Measurements from ENCODE around the gene ASB13. TPM values are rescaled to one million over a fixed set of nuclear protein-coding genes. Genes with fewer than 3 reads are reported as not detected.
A peak's percentile ranks its signal among the peaks of the same experiment; 100 is the strongest.

ASB13 gene
- total and polyA plus RNA-seq, 8 donors: 0.89 to 27.5 (median 15.1) TPM

DNA sequence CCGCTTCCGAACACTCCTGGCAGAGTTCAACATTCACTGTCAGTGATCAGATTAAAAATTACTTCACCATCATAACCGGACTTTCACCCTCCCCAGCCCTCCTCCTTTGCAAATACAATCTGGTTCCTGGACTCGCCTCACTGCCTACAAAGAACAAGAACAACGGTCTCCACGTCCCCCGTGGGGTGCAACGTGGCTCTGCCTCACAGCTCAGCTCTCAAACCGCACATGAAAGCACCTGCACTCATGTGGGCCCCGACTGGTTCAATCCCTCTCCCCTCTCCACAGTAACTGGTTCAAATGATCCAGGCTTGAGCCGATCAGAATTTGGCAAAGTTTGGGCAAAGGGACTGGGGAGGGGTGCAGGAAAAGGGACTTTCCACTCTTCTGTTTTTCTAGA is 21.0 kb downstream of the ASB13 start:
- H3K27ac ChIP-seq: peak overlapping the region; percentile 23 to 70 (median 63)
- DNase-seq: peak; percentile 42 to 89
- TF ChIP-seq CTCF (IDR thresholded peaks at IDR 0.05) (no peak), POLR2AphosphoS5 (IDR thresholded peaks at IDR 0.05) (peak in 1 of 3 donors; percentile 20)
- WGBS, 5 donors: 29 to 49% (median 34%) methylated on average over 11 of the region's 11 CpGs
- intact Hi-C loops (cut with DNase I; ENCODE audit: low total_unique reads): no loop called here
- peaks cover 30 to 72% (median 61%) of the 10 kb centered on the region in 4 donors for H3K36me3 ChIP-seq
- H3K27me3 ChIP-seq: no peaks in the 10 kb centered on the region
- no peaks in the 10 kb centered on the region for H3K9me3 ChIP-seq
- no peak overlapping the region for H3K4me3 ChIP-seq
- H3K4me1 ChIP-seq: peaks cover 8 to 28% (median 22%) of the 10 kb centered on the region in 4 donors

GRCh38 chr10:5644930-5645329 is 21.5 kb downstream of the ASB13 start:
- Histone ChIP-seq H3K9me3 (no peaks in the 10 kb centered on the region), H3K4me1 (peaks cover 8 to 26% (median 22%) of the 10 kb centered on the region in 4 donors), H3K27ac (peak overlapping the region; percentile 23 to 70 (median 63)), H3K36me3 (peaks cover 30 to 72% (median 62%) of the 10 kb centered on the region in 4 donors), H3K4me3 (no peak overlapping the region), H3K27me3 (no peaks in the 10 kb centered on the region)
- TF ChIP-seq POLR2A (IDR thresholded peaks at IDR 0.05) (no peak), POLR2AphosphoS5 (IDR thresholded peaks at IDR 0.05) (peak in 1 of 3 donors; percentile 10)
- DNase-seq: no peak
- intact Hi-C loops (cut with DNase I; ENCODE audit: low total_unique reads): no loop called here
- WGBS, 5 donors: 74 to 92% (median 90%) methylated on average over 6 of the region's 6 CpGs

DNA sequence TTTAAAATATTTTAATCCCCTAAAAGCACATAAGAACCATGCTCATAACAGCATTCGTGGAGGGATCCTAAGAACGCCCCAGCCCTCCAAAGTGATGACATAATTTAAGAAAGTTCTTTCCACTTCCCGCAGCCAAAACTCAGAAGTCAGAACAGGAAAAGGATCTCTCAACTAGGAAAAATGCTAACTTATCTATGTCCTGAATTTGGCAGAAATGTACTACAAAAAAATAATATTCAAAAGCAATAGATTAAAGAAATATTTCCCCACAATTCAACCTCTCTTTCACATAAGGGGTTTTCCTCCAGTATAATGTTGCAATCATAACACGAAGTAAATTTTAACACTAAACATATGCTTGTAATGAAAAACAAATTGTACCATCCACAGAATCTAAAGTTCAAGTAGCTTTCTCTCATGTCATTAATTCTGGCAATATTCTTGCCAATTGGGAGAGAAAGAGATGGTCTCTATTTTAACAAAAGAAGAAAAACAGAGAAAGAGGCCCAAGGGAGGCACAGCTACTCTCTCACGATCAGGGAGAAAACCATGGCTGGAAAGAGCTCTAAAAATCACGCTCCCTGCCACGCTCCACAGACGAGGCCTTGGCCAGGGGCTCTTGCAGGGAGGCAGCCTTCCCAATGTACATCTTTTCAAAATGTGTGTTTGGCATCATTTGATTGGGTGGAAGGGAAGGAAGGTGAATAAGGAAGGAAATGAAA is 22.9 kb downstream of the ASB13 start:
- WGBS, 5 donors: 71 to 86% (median 79%) methylated on average over 8 of the region's 8 CpGs
- H3K36me3 ChIP-seq: peaks cover 33 to 73% (median 63%) of the 10 kb centered on the region in 4 donors
- intact Hi-C loops (cut with DNase I; ENCODE audit: low total_unique reads): no loop called here

GRCh38 chr10:5641501-5641900 is 24.9 kb downstream of the ASB13 start:
- peaks cover 31 to 69% (median 54%) of the 10 kb centered on the region in 4 donors for H3K36me3 ChIP-seq
- H3K4me1 ChIP-seq: peaks cover 8 to 21% (median 14%) of the 10 kb centered on the region in 4 donors
- DNase-seq: no peak
- no peak overlapping the region for H3K4me3 ChIP-seq
- no peak overlapping the region for H3K27ac ChIP-seq
- no peaks in the 10 kb centered on the region for H3K27me3 ChIP-seq
- no peaks in the 10 kb centered on the region for H3K9me3 ChIP-seq
- TF ChIP-seq CTCF (IDR thresholded peaks at IDR 0.05): no peak
- TF ChIP-seq POLR2AphosphoS5 (IDR thresholded peaks at IDR 0.05): no peak
- no peak for TF ChIP-seq EP300 (IDR thresholded peaks at IDR 0.05)
- TF ChIP-seq POLR2A (IDR thresholded peaks at IDR 0.05): no peak
- intact Hi-C loops (cut with DNase I; ENCODE audit: low total_unique reads): no loop called here
- WGBS, 5 donors: 93 to 97% (median 93%) methylated on average over 23 to 25 of the region's 25 CpGs

More for the DNA sequence above, 22.9 kb downstream of the ASB13 start:
- peak in 1 of 2 donors; percentile 86 for DNase-seq
- peaks cover 8 to 26% (median 22%) of the 10 kb centered on the region in 4 donors for H3K4me1 ChIP-seq
- no peak for TF ChIP-seq CTCF (IDR thresholded peaks at IDR 0.05)
- TF ChIP-seq EP300 (IDR thresholded peaks at IDR 0.05): no peak
- no peak for TF ChIP-seq POLR2A (IDR thresholded peaks at IDR 0.05)
- no peak for TF ChIP-seq POLR2AphosphoS5 (IDR thresholded peaks at IDR 0.05)
- H3K4me3 ChIP-seq: no peak overlapping the region
- no peaks in the 10 kb centered on the region for H3K9me3 ChIP-seq
- peak overlapping the region in 4 of 5 donors; percentile 47 to 70 (median 66) for H3K27ac ChIP-seq
- no peaks in the 10 kb centered on the region for H3K27me3 ChIP-seq

DNA sequence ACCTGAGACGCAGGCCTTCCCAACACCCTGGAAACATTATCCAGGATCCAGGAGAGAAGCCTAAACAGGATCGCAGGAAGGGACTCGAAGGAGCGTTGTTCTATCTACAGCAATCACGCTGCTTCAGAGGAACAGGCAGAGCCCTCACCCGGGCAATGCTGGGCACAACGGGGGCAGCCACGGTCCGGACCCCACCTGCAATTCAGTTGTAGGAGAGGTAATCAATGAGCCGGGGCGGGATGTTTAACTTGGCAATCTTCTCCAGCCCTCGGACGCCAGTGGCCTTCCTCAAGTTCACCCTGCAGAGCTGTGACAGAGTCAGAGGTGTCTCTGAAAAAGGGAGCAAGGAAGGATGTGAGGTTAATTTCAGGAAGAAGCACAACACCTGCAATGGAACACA is 25.9 kb downstream of the ASB13 start:
- H3K36me3 ChIP-seq: peaks cover 31 to 65% (median 54%) of the 10 kb centered on the region in 4 donors
- WGBS, 5 donors: 52 to 76% (median 63%) methylated on average over 13 of the region's 13 CpGs
- intact Hi-C loops (cut with DNase I; ENCODE audit: low total_unique reads): no loop called here
- H3K27ac ChIP-seq: no peak overlapping the region
- no peaks in the 10 kb centered on the region for H3K9me3 ChIP-seq
- TF ChIP-seq EP300 (IDR thresholded peaks at IDR 0.05) (no peak), POLR2A (IDR thresholded peaks at IDR 0.05) (no peak), CTCF (IDR thresholded peaks at IDR 0.05) (no peak), POLR2AphosphoS5 (IDR thresholded peaks at IDR 0.05) (no peak)
- no peak overlapping the region for H3K4me3 ChIP-seq
- DNase-seq: no peak
- no peaks in the 10 kb centered on the region for H3K27me3 ChIP-seq
- H3K4me1 ChIP-seq: peaks cover 2 to 11% (median 7%) of the 10 kb centered on the region in 4 donors

Data from stomach (tissue), 9 donors.